Measurements from ENCODE around the gene FOXG1. TPM values are rescaled to one million over a fixed set of nuclear protein-coding genes. Genes with fewer than 3 reads are reported as not detected.

Gene FOXG1
- total and polyA plus RNA-seq, 5 experiments from 2014 or later, result not detected

DNA sequence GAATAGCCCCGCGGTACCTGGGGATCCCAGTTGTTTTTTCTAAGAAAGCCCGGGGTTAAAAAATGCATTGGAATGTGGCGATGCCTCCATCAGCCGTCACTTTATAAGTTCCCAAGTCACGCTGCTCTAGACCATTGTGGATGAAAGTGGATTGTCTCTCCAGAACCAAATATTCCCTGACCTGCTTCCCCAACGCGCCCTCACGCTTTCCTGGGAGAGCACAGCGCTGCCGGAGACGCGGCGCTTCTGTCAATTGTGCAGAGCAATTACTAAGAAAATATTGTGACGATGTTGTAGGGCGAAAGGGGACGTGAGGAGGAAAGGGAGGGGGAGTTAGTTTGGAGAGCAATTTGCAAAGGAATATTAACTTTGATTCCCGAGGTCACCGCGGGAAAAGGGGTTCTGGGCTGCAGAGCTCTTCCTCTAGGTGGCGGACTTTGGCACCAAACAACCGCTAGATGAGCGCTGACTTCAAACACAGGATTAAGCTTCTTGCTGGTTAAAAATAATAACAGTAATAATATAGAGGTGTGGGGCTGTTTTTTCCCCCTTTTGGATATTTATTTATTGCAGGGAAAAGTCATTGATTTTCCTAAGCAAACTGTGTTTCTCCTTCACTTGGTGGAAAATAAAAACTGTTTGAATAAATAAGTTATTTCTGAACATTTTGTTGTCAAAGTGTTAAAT is 9.6 kb upstream of the FOXG1 start:
- Mint-ChIP-seq H3K4me3 (no peak overlapping the region), H3K4me1 (peaks cover 0 to 2% (median 0%) of the 10 kb centered on the region in 4 donors), H3K9me3 (peaks cover 0 to 59% (median 20%) of the 10 kb centered on the region in 9 donors), H3K27ac (no peak overlapping the region), H3K36me3 (peaks cover 0 to 30% (median 15%) of the 10 kb centered on the region in 3 donors), H3K27me3 (peaks cover 41 to 96% (median 69%) of the 10 kb centered on the region in 5 donors)
- DNase-seq (no peak), ATAC-seq (no peak)
- POLR2A ChIA-PET, result no interaction called here

- peaks cover 0 to 62% (median 21%) of the 10 kb centered on the region in 9 donors for H3K9me3 Mint-ChIP-seq
- DNase-seq, result no peak
- POLR2A ChIA-PET, result no interaction called here
- H3K4me3 Mint-ChIP-seq, result no peak overlapping the region
- H3K4me1 Mint-ChIP-seq, result peaks cover 0 to 2% (median 0%) of the 10 kb centered on the region in 4 donors
- no peak for ATAC-seq
- no peak overlapping the region for H3K27ac Mint-ChIP-seq
- peaks cover 48 to 100% (median 77%) of the 10 kb centered on the region in 5 donors for H3K27me3 Mint-ChIP-seq
- peaks cover 0 to 33% (median 15%) of the 10 kb centered on the region in 3 donors for H3K36me3 Mint-ChIP-seq
Measured at GRCh38 chr14:28757786-28758185, 8.8 kb upstream of the FOXG1 start.

DNA sequence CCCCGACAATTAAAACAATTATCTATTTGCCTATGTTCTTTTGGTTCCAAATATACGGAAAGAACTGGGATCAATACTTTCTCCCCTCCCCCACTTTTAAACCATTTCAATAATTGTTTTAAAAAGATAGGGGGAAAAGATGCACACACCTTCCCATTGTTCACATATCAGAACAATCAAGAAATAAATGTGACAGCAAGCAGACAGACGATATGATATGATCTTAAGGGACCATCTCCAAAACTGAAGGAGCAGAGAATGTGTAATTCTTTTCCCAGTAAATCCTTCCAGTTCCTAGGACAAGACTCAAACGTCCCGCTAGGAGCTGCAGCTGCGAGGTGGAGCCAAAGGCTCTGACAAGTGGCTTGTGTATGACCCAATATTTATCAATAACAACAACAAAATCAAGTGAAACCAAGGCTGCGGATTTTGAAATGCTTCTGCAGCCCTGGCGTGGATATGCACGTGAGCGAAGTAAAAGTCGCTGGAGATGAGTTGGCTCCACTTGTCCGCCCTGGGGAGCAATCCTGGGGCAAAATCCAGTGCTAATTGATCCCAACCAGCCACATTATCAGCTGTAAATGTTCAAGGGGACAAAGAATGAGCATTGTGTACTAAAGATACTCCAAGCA is 8.2 kb upstream of the FOXG1 start:
- Mint-ChIP-seq H3K27me3 (peaks cover 48 to 100% (median 75%) of the 10 kb centered on the region in 5 donors), H3K4me1 (peaks cover 0 to 2% (median 0%) of the 10 kb centered on the region in 4 donors), H3K27ac (peak overlapping the region in 1 of 10 donors; percentile 53), H3K36me3 (peaks cover 0 to 29% (median 15%) of the 10 kb centered on the region in 3 donors), H3K4me3 (no peak overlapping the region), H3K9me3 (peaks cover 0 to 60% (median 21%) of the 10 kb centered on the region in 9 donors)
- ATAC-seq, result no peak
- DNase-seq, result no peak
- POLR2A ChIA-PET, result no interaction called here

DNA sequence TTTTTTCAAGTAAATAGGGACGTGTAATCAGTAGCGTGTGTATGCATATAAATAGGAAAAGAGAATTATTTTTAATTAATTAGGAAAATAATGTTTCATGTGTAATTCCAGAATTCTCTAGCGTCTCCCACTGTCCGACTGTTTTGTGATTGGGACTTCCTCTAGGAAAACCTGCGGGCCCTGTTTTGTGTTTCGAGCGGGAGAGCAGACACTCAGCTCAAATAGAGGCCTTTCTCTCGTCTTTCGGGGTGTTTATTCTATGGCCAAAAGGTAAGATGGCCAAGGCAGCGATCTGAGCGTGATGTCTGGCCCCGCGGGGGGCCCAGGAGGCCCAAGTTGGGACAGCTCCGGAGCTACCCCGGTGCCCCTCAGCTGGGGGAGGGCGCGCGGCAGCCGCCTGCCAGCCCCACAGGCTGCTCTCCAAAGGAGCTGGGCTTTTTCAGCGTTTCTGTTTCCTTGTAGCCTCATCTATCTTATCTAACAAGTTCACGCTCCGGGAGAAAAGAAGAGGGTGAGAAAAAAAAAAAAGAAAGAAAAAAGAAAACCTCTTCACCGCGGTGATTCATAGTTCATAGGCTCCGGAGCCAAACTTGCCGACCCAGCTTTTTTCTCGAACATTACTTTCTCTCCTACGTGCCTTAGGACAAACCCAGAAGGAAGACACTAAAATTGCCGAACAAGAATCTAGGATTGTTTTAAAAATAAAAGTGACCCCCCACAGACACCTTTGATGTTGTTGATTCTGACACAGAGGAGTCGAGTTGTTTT is 7.5 kb upstream of the FOXG1 start:
- Mint-ChIP-seq H3K4me1 (peaks cover 0 to 2% (median under 1%) of the 10 kb centered on the region in 4 donors), H3K4me3 (peak overlapping the region in 1 of 10 donors; percentile 11), H3K27me3 (peaks cover 51 to 100% (median 82%) of the 10 kb centered on the region in 5 donors), H3K9me3 (peaks cover 0 to 60% (median 21%) of the 10 kb centered on the region in 9 donors), H3K27ac (peak overlapping the region in 1 of 10 donors; percentile 53), H3K36me3 (peaks cover 0 to 29% (median 15%) of the 10 kb centered on the region in 3 donors)
- DNase-seq, result no peak
- no peak for ATAC-seq
- POLR2A ChIA-PET, result no interaction called here

GRCh38 chr14:28759653-28760313 is 6.8 kb upstream of the FOXG1 start:
- Mint-ChIP-seq H3K27ac (no peak overlapping the region), H3K27me3 (peaks cover 53 to 100% (median 85%) of the 10 kb centered on the region in 5 donors), H3K36me3 (peaks cover 0 to 29% (median 18%) of the 10 kb centered on the region in 3 donors), H3K4me1 (peaks cover 0 to 2% (median 2%) of the 10 kb centered on the region in 4 donors), H3K4me3 (peak overlapping the region in 1 of 10 donors; percentile 11), H3K9me3 (peaks cover 0 to 58% (median 17%) of the 10 kb centered on the region in 9 donors)
- POLR2A ChIA-PET, result no interaction called here
- no peak for ATAC-seq
- no peak for DNase-seq

- peaks cover 53 to 100% (median 85%) of the 10 kb centered on the region in 5 donors for H3K27me3 Mint-ChIP-seq
- POLR2A ChIA-PET, result no interaction called here
- DNase-seq (no peak), ATAC-seq (no peak)
- peaks cover 0 to 29% (median 17%) of the 10 kb centered on the region in 3 donors for H3K36me3 Mint-ChIP-seq
- no peak overlapping the region for H3K4me3 Mint-ChIP-seq
- H3K9me3 Mint-ChIP-seq, result peaks cover 0 to 53% (median 14%) of the 10 kb centered on the region in 9 donors
- peaks cover 4 to 7% (median 6%) of the 10 kb centered on the region in 4 donors for H3K4me1 Mint-ChIP-seq
- no peak overlapping the region for H3K27ac Mint-ChIP-seq
Measured at GRCh38 chr14:28760431-28760996, 6.1 kb upstream of the FOXG1 start.

GRCh38 chr14:28761438-28762291 is 4.9 kb upstream of the FOXG1 start:
- no peak for DNase-seq
- no peak overlapping the region for H3K4me3 Mint-ChIP-seq
- H3K9me3 Mint-ChIP-seq, result peaks cover 0 to 53% (median 18%) of the 10 kb centered on the region in 9 donors
- H3K4me1 Mint-ChIP-seq, result peaks cover 8 to 17% (median 11%) of the 10 kb centered on the region in 4 donors
- POLR2A ChIA-PET, result no interaction called here
- no peak for ATAC-seq
- H3K36me3 Mint-ChIP-seq, result peaks cover 2 to 34% (median 20%) of the 10 kb centered on the region in 3 donors
- H3K27ac Mint-ChIP-seq, result no peak overlapping the region
- H3K27me3 Mint-ChIP-seq, result peaks cover 57 to 100% (median 81%) of the 10 kb centered on the region in 5 donors

DNA sequence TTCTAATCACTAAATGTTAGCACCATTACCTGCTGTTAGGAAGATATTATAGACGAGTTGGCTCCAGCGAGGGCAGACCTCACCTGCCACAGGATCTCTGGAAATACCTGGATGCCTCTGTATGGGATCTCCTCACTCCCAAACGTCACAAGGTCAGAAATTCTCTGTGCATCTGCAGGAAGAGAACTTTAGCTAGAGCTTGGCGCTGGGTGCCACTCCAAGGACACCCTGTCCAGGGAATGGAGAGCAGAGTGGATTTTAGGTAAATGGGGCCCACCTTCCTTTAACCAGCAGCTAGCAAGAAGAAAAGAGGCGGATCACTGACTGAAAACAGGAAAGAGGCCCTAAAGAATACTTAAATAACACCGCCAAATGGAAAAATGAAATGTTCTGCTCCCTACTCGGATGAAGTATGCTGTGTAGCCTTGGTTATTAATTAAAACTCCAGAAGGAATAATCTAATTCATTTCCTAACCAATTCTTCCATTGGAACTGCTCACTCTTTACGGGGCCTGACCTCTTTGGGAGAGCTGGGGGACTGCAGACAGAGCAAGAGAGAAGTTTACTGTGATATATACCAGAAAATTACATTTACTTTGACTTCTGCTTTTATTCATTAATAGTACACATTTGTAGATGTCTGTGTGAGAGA is 4.2 kb upstream of the FOXG1 start:
- POLR2A ChIA-PET, result no interaction called here
- ATAC-seq, result no peak
- Mint-ChIP-seq H3K27ac (no peak overlapping the region), H3K4me3 (no peak overlapping the region), H3K36me3 (peaks cover 2 to 34% (median 20%) of the 10 kb centered on the region in 3 donors), H3K9me3 (peaks cover 0 to 48% (median 16%) of the 10 kb centered on the region in 9 donors), H3K27me3 (peaks cover 57 to 92% (median 75%) of the 10 kb centered on the region in 5 donors), H3K4me1 (peaks cover 8 to 17% (median 11%) of the 10 kb centered on the region in 4 donors)
- DNase-seq, result no peak

GRCh38 chr14:28762955-28763326 is 3.6 kb upstream of the FOXG1 start:
- Mint-ChIP-seq H3K27me3 (peaks cover 55 to 89% (median 70%) of the 10 kb centered on the region in 5 donors), H3K4me1 (peaks cover 10 to 19% (median 13%) of the 10 kb centered on the region in 4 donors), H3K4me3 (no peak overlapping the region), H3K36me3 (peaks cover 2 to 32% (median 18%) of the 10 kb centered on the region in 3 donors), H3K27ac (no peak overlapping the region), H3K9me3 (peaks cover 0 to 46% (median 14%) of the 10 kb centered on the region in 9 donors)
- ATAC-seq (no peak), DNase-seq (no peak)
- POLR2A ChIA-PET, result no interaction called here

DNA sequence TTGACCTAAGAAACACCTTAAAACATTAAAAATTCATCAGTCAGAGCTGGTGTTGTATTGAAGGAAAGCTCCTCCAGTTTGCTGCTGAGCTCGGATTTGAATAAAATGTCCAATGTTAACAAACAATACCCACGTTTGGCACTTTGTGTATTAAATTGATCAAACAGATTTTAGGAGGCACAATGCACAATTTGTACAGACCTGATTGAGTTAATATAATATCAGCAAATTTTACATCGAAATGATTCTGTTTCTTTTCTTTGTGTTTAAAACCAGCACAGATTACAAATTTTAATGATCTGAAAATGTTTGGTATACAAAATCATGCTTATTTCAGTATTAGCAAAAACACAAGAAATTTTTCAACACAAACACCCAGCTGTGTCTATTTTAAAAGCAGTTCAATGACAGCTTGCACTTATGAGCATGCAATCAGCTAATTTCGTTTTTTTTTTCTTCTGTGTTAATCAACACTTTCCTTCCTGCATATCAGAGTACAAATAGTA is 2.8 kb upstream of the FOXG1 start:
- DNase-seq (no peak), ATAC-seq (no peak)
- POLR2A ChIA-PET, result no interaction called here
- Mint-ChIP-seq H3K27me3 (peaks cover 53 to 89% (median 68%) of the 10 kb centered on the region in 5 donors), H3K4me1 (peaks cover 14 to 27% (median 14%) of the 10 kb centered on the region in 4 donors), H3K4me3 (no peak overlapping the region), H3K9me3 (peaks cover 1 to 39% (median 17%) of the 10 kb centered on the region in 9 donors), H3K27ac (no peak overlapping the region), H3K36me3 (peaks cover 2 to 29% (median 26%) of the 10 kb centered on the region in 3 donors)
